Motor neuron (in vitro differentiated cells): ENCODE data around the gene CCDC116. TPM values are rescaled to one million over a fixed set of nuclear protein-coding genes. Genes with fewer than 3 reads are reported as not detected.

Experiments
- ATAC-seq, 8 experiments: fragments of 200-7000 bp; cut with Tn5 transposase; replicated peaks in 6 of 8; 2 replicates each; pipeline ENCODE4 v1.8.0; 2021; ENCODE audit warnings: mild to moderate bottlenecking in 8 of 8, moderate library complexity in 8 of 8
- H3K27ac ChIP-seq, 2 donors: fragments of 250-450 bp; sonication (Bioruptor Pico); 2 replicates each; pipeline ENCODE4 v1.9.0; 2021; ENCODE audit warnings: antibody characterized with exemption in 2 of 2, mild to moderate bottlenecking in 2 of 2, moderate library complexity in 1 of 2
- H3K4me1 ChIP-seq, 2 donors: fragments of 250-450 bp; sonication (Bioruptor Pico); replicated peaks in 1 of 2; 2 replicates each; pipeline ENCODE4 v1.6.1; 2021; ENCODE audit warnings: antibody characterized with exemption in 2 of 2, mild to moderate bottlenecking in 2 of 2, moderate library complexity in 1 of 2
- H3K4me3 ChIP-seq, 5 donors: fragments of 250-450 bp; sonication (Bioruptor Pico); 2 replicates each; pipeline ENCODE4 v1.9.0; 2021; ENCODE audit warnings: antibody characterized with exemption in 5 of 5, mild to moderate bottlenecking in 5 of 5, moderate library complexity in 4 of 5
- WGBS, 10 experiments: fragments of 450-650 bp; shearing (Covaris generic); methylation state at CpG; one replicate each; pipeline ENCODE4 v1.0.0; 2022; 5-methylcytosine and 5-hydroxymethylcytosine counted together
- in situ Hi-C, 9 experiments: fragments of 400-800 bp; cut with MboI; loops; one replicate each; pipeline ENCODE4 v1.15.0; 2021; ENCODE audit warnings: low sequenced_read_pairs in 9 of 9, low pct_unique_long_range_greater_than_20kb in 2 of 9; ENCODE audit not compliant: unreplicated experiment in 9 of 9
- total RNA-seq, 8 experiments: library from RNA; unstranded; fragments of 300-600 nt; gene quantifications; 2 replicates each; pipeline versions ENCODE4 v1.2.3 to v1.2.4, GENCODE V29; 2022

Gene CCDC116
- total RNA-seq, 8 experiments from 2014 or later, result 0.11 to 1.2 (median 0.31) TPM

DNA sequence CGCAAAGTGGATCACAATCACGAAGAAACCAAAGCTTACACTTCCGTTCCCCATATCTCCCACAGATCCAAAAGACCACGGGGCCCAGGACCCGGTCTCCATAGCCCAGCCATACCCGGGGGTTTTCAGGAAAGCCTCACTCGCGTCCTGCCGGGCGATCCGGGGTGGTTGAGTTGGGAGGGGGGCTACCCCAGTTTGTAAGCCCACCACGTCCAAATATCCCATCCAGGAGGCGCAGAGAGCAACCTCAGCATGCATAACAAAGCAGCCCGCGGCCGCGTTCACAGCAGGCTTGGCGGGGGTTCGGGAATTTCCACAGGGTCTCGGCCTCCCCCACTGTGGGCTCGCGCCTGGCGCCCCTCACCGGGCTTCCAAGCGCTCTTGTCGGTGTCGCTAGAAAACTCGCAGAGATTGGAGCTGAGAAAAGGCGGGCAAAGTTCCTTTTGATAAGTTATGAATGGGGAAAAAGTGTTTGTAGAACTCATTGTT lies 19.0 kb downstream of the CCDC116 start:
- ATAC-seq, result peak in 7 of 8 experiments; percentile 5 to 42 (median 30)
- WGBS, 10 experiments, result 0 to 4% (median 0%) methylated on average over 3 to 21 of the region's 29 CpGs; no CpG with 5 or more reads in 4 of the 10 experiments
- H3K4me1 ChIP-seq, result peaks cover 13 to 17% of the 10 kb centered on the region in 2 donors
- peak overlapping the region; percentile 46 to 90 (median 56) for H3K4me3 ChIP-seq
- in situ Hi-C loops, result no loop called here
- H3K27ac ChIP-seq, result peak overlapping the region; percentile 7 to 92

- peak; percentile 90 to 98 (median 92) for ATAC-seq
- WGBS, 10 experiments, result 0% methylated on average over 1 to 8 of the region's 44 CpGs; no CpG with 5 or more reads in 6 of the 10 experiments
- peak overlapping the region; percentile 46 to 92 for H3K27ac ChIP-seq
- peaks cover 13 to 19% of the 10 kb centered on the region in 2 donors for H3K4me1 ChIP-seq
- in situ Hi-C loops, result no loop called here
- peak overlapping the region; percentile 46 to 90 (median 56) for H3K4me3 ChIP-seq
Measured at GRCh38 chr22:21652010-21652546, 19.5 kb downstream of the CCDC116 start.

- WGBS, 10 experiments, result 0 to 20% (median 0%) methylated on average over 1 to 5 of the region's 40 CpGs; no CpG with 5 or more reads in 6 of the 10 experiments
- ATAC-seq, result peak in 2 of 8 experiments; percentile 5 to 8
- peak overlapping the region; percentile 46 to 92 for H3K27ac ChIP-seq
- in situ Hi-C loops, result no loop called here
- peaks cover 13 to 19% of the 10 kb centered on the region in 2 donors for H3K4me1 ChIP-seq
- peak overlapping the region; percentile 46 to 90 (median 56) for H3K4me3 ChIP-seq
Measured at GRCh38 chr22:21652547-21653545, 20.3 kb downstream of the CCDC116 start.

GRCh38 chr22:21657020-21657359 lies 24.4 kb downstream of the CCDC116 start:
- no peak for ATAC-seq
- Histone ChIP-seq H3K4me3 (peak overlapping the region; percentile 33 to 43 (median 39)), H3K4me1 (peaks cover 10 to 15% of the 10 kb centered on the region in 2 donors), H3K27ac (peak overlapping the region in 1 of 2 donors; percentile 61)
- in situ Hi-C loops, result no loop called here
- WGBS, 10 experiments, result 0 to 70% (median 27%) methylated on average over 1 to 10 of the region's 17 CpGs

GRCh38 chr22:21657360-21658032 lies 24.9 kb downstream of the CCDC116 start:
- Histone ChIP-seq H3K27ac (peak overlapping the region; percentile 14 to 61), H3K4me1 (peaks cover 10 to 15% of the 10 kb centered on the region in 2 donors), H3K4me3 (peak overlapping the region; percentile 33 to 43 (median 39))
- 0% methylated on average over 2 to 13 of the region's 79 CpGs; no CpG with 5 or more reads in 6 of the 10 experiments for WGBS, 10 experiments
- in situ Hi-C loops, result no loop called here
- peak; percentile 83 to 92 (median 88) for ATAC-seq

DNA sequence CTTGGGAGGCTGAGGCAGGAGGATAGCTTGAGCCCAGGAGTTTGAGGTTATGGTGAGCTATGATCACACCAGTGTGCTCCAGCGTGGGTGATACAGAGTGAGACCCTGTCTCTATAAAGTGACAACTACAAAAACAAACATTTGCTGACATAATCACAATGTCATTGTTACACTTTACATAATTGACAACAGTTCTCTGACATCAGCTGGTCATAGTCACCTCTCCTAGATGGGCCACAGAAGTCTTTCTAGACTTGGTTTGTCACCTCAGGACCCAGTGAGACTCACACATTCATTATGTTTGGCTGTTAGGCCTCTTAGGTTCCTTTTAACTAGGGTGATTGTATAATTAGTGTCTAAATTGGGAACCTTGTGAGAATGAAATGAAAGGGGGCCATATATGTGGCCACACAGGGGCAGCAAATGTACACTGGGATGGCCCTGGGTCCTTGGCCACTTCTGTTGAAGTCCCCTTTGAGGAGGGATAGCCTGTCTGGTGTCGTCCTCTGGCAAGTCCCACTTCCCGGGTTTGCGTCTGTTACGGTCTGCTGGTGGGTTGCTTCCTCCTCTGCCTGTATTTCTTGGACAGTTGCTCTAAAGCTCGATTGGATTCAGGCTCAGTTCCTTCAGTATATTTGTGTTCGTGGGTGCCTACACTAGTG lies 27.4 kb downstream of the CCDC116 start:
- in situ Hi-C loops, result no loop called here
- ATAC-seq, result no peak
- Histone ChIP-seq H3K4me3 (no peak overlapping the region), H3K27ac (no peak overlapping the region), H3K4me1 (peaks cover 4 to 8% of the 10 kb centered on the region in 2 donors)
- WGBS, 10 experiments, result 76 to 100% (median 88%) methylated on average over 1 to 5 of the region's 7 CpGs; no CpG with 5 or more reads in 1 of the 10 experiments

- 30 to 86% (median 49%) methylated on average over 2 to 4 of the region's 7 CpGs; no CpG with 5 or more reads in 6 of the 10 experiments for WGBS, 10 experiments
- no peak for ATAC-seq
- Histone ChIP-seq H3K27ac (no peak overlapping the region), H3K4me1 (peaks cover 7 to 11% of the 10 kb centered on the region in 2 donors), H3K4me3 (no peak overlapping the region)
- in situ Hi-C loops, result no loop called here
Measured at GRCh38 chr22:21660904-21661303, 28.3 kb downstream of the CCDC116 start.

GRCh38 chr22:21661991-21662390 lies 29.4 kb downstream of the CCDC116 start:
- ATAC-seq, result no peak
- WGBS, 10 experiments, result 52 to 100% (median 83%) methylated on average over 1 to 5 of the region's 5 CpGs; no CpG with 5 or more reads in 4 of the 10 experiments
- in situ Hi-C loops, result no loop called here
- Histone ChIP-seq H3K27ac (no peak overlapping the region), H3K4me1 (peaks cover 8 to 10% of the 10 kb centered on the region in 2 donors), H3K4me3 (no peak overlapping the region)

GRCh38 chr22:21663738-21664137 lies 31.2 kb downstream of the CCDC116 start:
- in situ Hi-C loops, result no loop called here
- WGBS, 10 experiments, result 40 to 100% (median 72%) methylated on average over 1 to 2 of the region's 2 CpGs; no CpG with 5 or more reads in 5 of the 10 experiments
- no peak for ATAC-seq
- Histone ChIP-seq H3K4me1 (peaks cover 8 to 9% of the 10 kb centered on the region in 2 donors), H3K4me3 (no peak overlapping the region), H3K27ac (peak overlapping the region in 1 of 2 donors; percentile 9)

DNA sequence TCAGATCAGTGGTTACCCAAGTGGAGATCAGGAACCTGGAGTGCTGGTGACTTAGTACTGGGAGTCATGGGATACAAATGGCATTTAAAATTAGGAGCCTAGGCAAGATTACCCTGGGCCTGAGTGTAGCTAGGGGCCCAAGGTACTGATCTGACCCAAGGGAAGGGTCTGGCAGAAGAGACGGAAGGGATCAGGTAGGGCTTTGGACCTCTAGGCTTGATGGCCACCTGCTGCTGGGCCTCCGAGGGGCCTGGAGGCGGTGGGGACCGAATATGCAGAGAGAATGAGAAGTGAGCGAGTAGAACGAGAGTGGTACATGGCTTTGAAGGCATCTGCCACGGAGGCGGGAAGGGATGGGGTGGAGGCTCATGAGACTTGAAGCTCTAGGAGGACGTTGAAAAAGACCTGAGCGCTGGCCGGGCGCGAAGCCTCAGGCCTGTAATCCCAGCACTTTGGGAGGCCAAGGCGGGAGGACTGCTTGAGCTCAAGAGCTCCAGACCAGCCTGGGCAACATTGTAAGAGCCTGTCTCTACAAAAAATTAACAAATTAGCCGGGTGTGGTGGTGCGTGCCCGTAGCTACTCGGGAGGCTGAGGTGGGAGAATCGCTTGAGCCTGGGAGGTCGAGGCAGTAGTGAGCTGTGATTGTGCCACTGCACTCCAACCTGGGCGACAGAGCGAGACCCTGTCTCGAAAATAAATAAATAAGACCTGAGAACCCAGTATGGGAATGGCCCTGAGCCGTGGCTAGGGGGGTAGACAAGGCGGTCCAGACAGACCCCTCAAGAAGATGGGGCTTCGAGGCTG lies 32.7 kb downstream of the CCDC116 start:
- WGBS, 10 experiments, result 33 to 84% (median 75%) methylated on average over 2 to 21 of the region's 26 CpGs; no CpG with 5 or more reads in 2 of the 10 experiments
- peak overlapping the region; percentile 70 to 94 (median 79) for H3K4me3 ChIP-seq
- H3K27ac ChIP-seq, result peak overlapping the region; percentile 89 to 95
- H3K4me1 ChIP-seq, result peaks cover 8 to 9% of the 10 kb centered on the region in 2 donors
- in situ Hi-C loops, result no loop called here
- no peak for ATAC-seq

GRCh38 chr22:21666786-21667185 lies 34.2 kb downstream of the CCDC116 start:
- ATAC-seq, result no peak
- 5 to 91% (median 62%) methylated on average over 2 to 12 of the region's 16 CpGs for WGBS, 10 experiments
- Histone ChIP-seq H3K27ac (peak overlapping the region; percentile 89 to 95), H3K4me1 (peaks cover 8 to 9% of the 10 kb centered on the region in 2 donors), H3K4me3 (peak overlapping the region; percentile 70 to 94 (median 79))
- in situ Hi-C loops, result no loop called here
